Measurements from ENCODE around the gene MYLK2.

MYLK2 gene

GRCh38 chr20:31869942-31870725 lies 51.0 kb downstream of the MYLK2 start, which contains the start of the genes DUSP15 and TTLL9:
Gene DUSP15 (minus strand): TSS chr20:31870527. CDS start chr20:31870337, 190 bp downstream.
Gene TTLL9 (plus strand): TSS chr20:31870634. CDS start chr20:31871127, 493 bp downstream.
- peak within 1 kb of the TSS; percentile 67 for H3K4me2 ChIP-seq (ENCODE audit: low read length)
- H3K4me3 ChIP-seq (ENCODE audit: low read length), result peak within 1 kb of the TSS; percentile 58
- H3K79me2 ChIP-seq (ENCODE audit: control insufficient read depth, low read length), result no peaks in the 10 kb centered on the region
- no peaks in the 10 kb centered on the region for H3K36me3 ChIP-seq (ENCODE audit: control insufficient read depth, low read length)
- peaks cover 24% of the 10 kb centered on the region for H3K4me1 ChIP-seq (ENCODE audit: control insufficient read depth, low read length)
- peaks cover 53% of the 10 kb centered on the region for H3K27me3 ChIP-seq (ENCODE audit: control insufficient read depth, low read length)
- H3K9me2 ChIP-seq (replicated peaks; ENCODE audit: control insufficient read depth, low read length), result no peaks in the 10 kb centered on the region
- TF ChIP-seq EZH2phosphoT487 (IDR thresholded peaks at IDR 0.05; ENCODE audit: borderline replicate concordance, low read length) (no peak; the same call in none of the 2 replicates), CTCF (IDR thresholded peaks at IDR 0.05; ENCODE audit: low read depth, low read length, poor library complexity, severe bottlenecking) (no peak)
- H3K27ac ChIP-seq (ENCODE audit: low read depth, low read length), result no peak within 1 kb of the TSS
- no peaks in the 10 kb centered on the region; the same call in 1 of the 2 replicates for H3F3A ChIP-seq (ENCODE audit: control insufficient read depth, insufficient read depth)
- no peaks in the 10 kb centered on the region for H3K9me3 ChIP-seq (ENCODE audit: control insufficient read depth, insufficient read depth, low read length)
- H4K20me1 ChIP-seq (ENCODE audit: control insufficient read depth, insufficient read depth, low read depth, low read length), result no peaks in the 10 kb centered on the region

- TF ChIP-seq EZH2phosphoT487 (IDR thresholded peaks at IDR 0.05; ENCODE audit: borderline replicate concordance, low read length) (peak; percentile 73; the same call in 1 of the 2 replicates), CTCF (IDR thresholded peaks at IDR 0.05; ENCODE audit: low read depth, low read length, poor library complexity, severe bottlenecking) (no peak)
- peaks cover 28% of the 10 kb centered on the region for H3K4me1 ChIP-seq (ENCODE audit: control insufficient read depth, low read length)
- H3K4me3 ChIP-seq (ENCODE audit: low read length), result peak overlapping the region; percentile 58
Observed at GRCh38 chr20:31870726-31871617, 51.8 kb downstream of the MYLK2 start.

GRCh38 chr20:31871618-31871954 lies 52.4 kb downstream of the MYLK2 start:
- no peaks in the 10 kb centered on the region for H3K79me2 ChIP-seq (ENCODE audit: control insufficient read depth, low read length)
- H3K4me1 ChIP-seq (ENCODE audit: control insufficient read depth, low read length), result peaks cover 28% of the 10 kb centered on the region
- no peaks in the 10 kb centered on the region for H3K36me3 ChIP-seq (ENCODE audit: control insufficient read depth, low read length)
- H3F3A ChIP-seq (ENCODE audit: control insufficient read depth, insufficient read depth), result no peaks in the 10 kb centered on the region; the same call in 1 of the 2 replicates
- no peak overlapping the region for H3K4me3 ChIP-seq (ENCODE audit: low read length)
- peaks cover 53% of the 10 kb centered on the region for H3K27me3 ChIP-seq (ENCODE audit: control insufficient read depth, low read length)
- H3K9me2 ChIP-seq (replicated peaks; ENCODE audit: control insufficient read depth, low read length), result no peaks in the 10 kb centered on the region
- no peak overlapping the region for H3K27ac ChIP-seq (ENCODE audit: low read depth, low read length)
- TF ChIP-seq EZH2phosphoT487 (IDR thresholded peaks at IDR 0.05; ENCODE audit: borderline replicate concordance, low read length) (no peak), CTCF (IDR thresholded peaks at IDR 0.05; ENCODE audit: low read depth, low read length, poor library complexity, severe bottlenecking) (no peak)
- no peaks in the 10 kb centered on the region for H3K9me3 ChIP-seq (ENCODE audit: control insufficient read depth, insufficient read depth, low read length)
- no peaks in the 10 kb centered on the region for H4K20me1 ChIP-seq (ENCODE audit: control insufficient read depth, insufficient read depth, low read depth, low read length)
- no peak overlapping the region for H3K4me2 ChIP-seq (ENCODE audit: low read length)

More at GRCh38 chr20:31870726-31871617, 51.8 kb downstream of the MYLK2 start:
- H3K79me2 ChIP-seq (ENCODE audit: control insufficient read depth, low read length), result no peaks in the 10 kb centered on the region
- no peaks in the 10 kb centered on the region for H3K9me3 ChIP-seq (ENCODE audit: control insufficient read depth, insufficient read depth, low read length)
- H3F3A ChIP-seq (ENCODE audit: control insufficient read depth, insufficient read depth), result no peaks in the 10 kb centered on the region; the same call in 1 of the 2 replicates
- peak overlapping the region; percentile 67 for H3K4me2 ChIP-seq (ENCODE audit: low read length)
- H3K36me3 ChIP-seq (ENCODE audit: control insufficient read depth, low read length), result no peaks in the 10 kb centered on the region
- H3K27ac ChIP-seq (ENCODE audit: low read depth, low read length), result no peak overlapping the region
- H3K27me3 ChIP-seq (ENCODE audit: control insufficient read depth, low read length), result peaks cover 53% of the 10 kb centered on the region
- no peaks in the 10 kb centered on the region for H3K9me2 ChIP-seq (replicated peaks; ENCODE audit: control insufficient read depth, low read length)
- H4K20me1 ChIP-seq (ENCODE audit: control insufficient read depth, insufficient read depth, low read depth, low read length), result no peaks in the 10 kb centered on the region

All from DOHH2 (cell line).